ENCODE results near the gene ACAP1. TPM values are rescaled to one million over a fixed set of nuclear protein-coding genes. Genes with fewer than 3 reads are reported as not detected.
A peak's percentile ranks its signal among the peaks of the same experiment; 100 is the strongest.

Gene ACAP1
- total and polyA plus RNA-seq, 2 donors (not counting 1 experiment from before 2014, with no cell fraction given), result 0.06 to 2.1 TPM

DNA sequence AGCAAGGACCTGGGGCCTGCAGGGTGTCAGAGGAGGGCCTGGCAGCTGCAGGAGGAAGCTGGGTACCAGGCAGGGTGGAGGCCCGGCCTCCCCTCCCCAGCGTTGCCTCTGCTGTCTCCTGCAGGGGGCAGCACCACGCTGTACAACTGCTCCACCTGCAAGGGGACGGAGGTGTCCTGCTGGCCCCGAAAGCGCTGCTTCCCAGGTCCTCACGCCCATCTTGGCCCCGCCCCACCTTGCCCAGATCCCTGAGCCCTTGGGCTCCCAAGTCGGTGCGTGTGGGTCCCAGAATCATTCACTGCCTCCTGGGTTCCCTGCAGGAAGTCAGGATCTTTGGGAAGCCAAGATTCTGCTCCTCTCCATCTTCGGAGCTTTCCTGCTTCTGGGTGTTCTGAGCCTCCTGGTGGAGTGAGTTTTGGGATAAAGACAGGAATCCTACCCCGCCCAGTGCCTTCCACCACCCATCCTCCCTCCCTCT lies 19.8 kb downstream of the ACAP1 start:
- H3K36me3 ChIP-seq (ENCODE audit: control insufficient read depth, insufficient read depth, low read length), result no peaks in the 10 kb centered on the region
- no peaks in the 10 kb centered on the region for H4K20me1 ChIP-seq (ENCODE audit: control insufficient read depth, extremely low read depth, insufficient read depth, low read length)
- TF ChIP-seq, protein P1, sequence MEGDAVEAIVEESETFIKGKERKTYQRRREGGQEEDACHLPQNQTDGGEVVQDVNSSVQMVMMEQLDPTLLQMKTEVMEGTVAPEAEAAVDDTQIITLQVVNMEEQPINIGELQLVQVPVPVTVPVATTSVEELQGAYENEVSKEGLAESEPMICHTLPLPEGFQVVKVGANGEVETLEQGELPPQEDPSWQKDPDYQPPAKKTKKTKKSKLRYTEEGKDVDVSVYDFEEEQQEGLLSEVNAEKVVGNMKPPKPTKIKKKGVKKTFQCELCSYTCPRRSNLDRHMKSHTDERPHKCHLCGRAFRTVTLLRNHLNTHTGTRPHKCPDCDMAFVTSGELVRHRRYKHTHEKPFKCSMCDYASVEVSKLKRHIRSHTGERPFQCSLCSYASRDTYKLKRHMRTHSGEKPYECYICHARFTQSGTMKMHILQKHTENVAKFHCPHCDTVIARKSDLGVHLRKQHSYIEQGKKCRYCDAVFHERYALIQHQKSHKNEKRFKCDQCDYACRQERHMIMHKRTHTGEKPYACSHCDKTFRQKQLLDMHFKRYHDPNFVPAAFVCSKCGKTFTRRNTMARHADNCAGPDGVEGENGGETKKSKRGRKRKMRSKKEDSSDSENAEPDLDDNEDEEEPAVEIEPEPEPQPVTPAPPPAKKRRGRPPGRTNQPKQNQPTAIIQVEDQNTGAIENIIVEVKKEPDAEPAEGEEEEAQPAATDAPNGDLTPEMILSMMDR (conservative IDR thresholded peaks at IDR 0.05 in 1 of 2, IDR thresholded peaks at IDR 0.05 in 1 of 2; ENCODE audit: low read depth in 1 of 2, low read length in 2 of 2), result peak; percentile 62 to 73
- TF ChIP-seq EZH2 (IDR thresholded peaks at IDR 0.05; ENCODE audit: low read length, missing control alignments), result no peak

GRCh38 chr17:7356756-7357155 lies 20.4 kb downstream of the ACAP1 start:
- peaks cover 14% of the 10 kb centered on the region for H3K79me2 ChIP-seq (ENCODE audit: control insufficient read depth, insufficient read depth, low read length)
- H4K20me1 ChIP-seq (ENCODE audit: control insufficient read depth, extremely low read depth, insufficient read depth, low read length), result no peaks in the 10 kb centered on the region
- H2AFZ ChIP-seq (ENCODE audit: low read length), result no peak overlapping the region
- H3K27ac ChIP-seq (ENCODE audit: insufficient read depth, low read length), result no peak overlapping the region
- no peaks in the 10 kb centered on the region for H3K27me3 ChIP-seq (ENCODE audit: control insufficient read depth, insufficient read depth, low read length)
- no peak overlapping the region for H3K9ac ChIP-seq (ENCODE audit: insufficient read depth, low read length)
- no peak overlapping the region for H3K4me2 ChIP-seq (ENCODE audit: extremely low read depth, insufficient read depth, low read length)
- no peaks in the 10 kb centered on the region for H3K36me3 ChIP-seq (ENCODE audit: control insufficient read depth, insufficient read depth, low read length)
- peaks cover 15% of the 10 kb centered on the region for H3K4me1 ChIP-seq (ENCODE audit: control insufficient read depth, extremely low read depth, insufficient read depth, low read length)
- TF ChIP-seq EZH2 (IDR thresholded peaks at IDR 0.05; ENCODE audit: low read length, missing control alignments), result no peak
- TF ChIP-seq, protein P1 (conservative IDR thresholded peaks at IDR 0.05 in 1 of 2, IDR thresholded peaks at IDR 0.05 in 1 of 2; ENCODE audit: low read depth in 1 of 2, low read length in 2 of 2), result no peak
- no peaks in the 10 kb centered on the region for H3K9me3 ChIP-seq (ENCODE audit: control insufficient read depth, insufficient read depth, low read depth, low read length)
- DNase-seq (ENCODE audit: low read depth in 2 of 2), result no peak
- peak overlapping the region in 1 of 4 experiments; percentile 25 for H3K4me3 ChIP-seq (replicated peaks in 1 of 4; ENCODE audit: control extremely low read depth in 1 of 4, insufficient read depth in 1 of 4, low read depth in 3 of 4, low read length in 4 of 4)

More for the DNA sequence above, 19.8 kb downstream of the ACAP1 start:
- peak; percentile 52 to 63 for DNase-seq (ENCODE audit: low read depth in 2 of 2)
- Histone ChIP-seq H3K4me1 (ENCODE audit: control insufficient read depth, extremely low read depth, insufficient read depth, low read length) (peaks cover 15% of the 10 kb centered on the region), H2AFZ (ENCODE audit: low read length) (no peak overlapping the region), H3K9ac (ENCODE audit: insufficient read depth, low read length) (no peak overlapping the region), H3K27me3 (ENCODE audit: control insufficient read depth, insufficient read depth, low read length) (no peaks in the 10 kb centered on the region), H3K4me3 (replicated peaks in 1 of 4; ENCODE audit: control extremely low read depth in 1 of 4, insufficient read depth in 1 of 4, low read depth in 3 of 4, low read length in 4 of 4) (peak overlapping the region in 1 of 4 experiments; percentile 25), H3K27ac (ENCODE audit: insufficient read depth, low read length) (no peak overlapping the region), H3K9me3 (ENCODE audit: control insufficient read depth, insufficient read depth, low read depth, low read length) (no peaks in the 10 kb centered on the region), H3K79me2 (ENCODE audit: control insufficient read depth, insufficient read depth, low read length) (peaks cover 15% of the 10 kb centered on the region), H3K4me2 (ENCODE audit: extremely low read depth, insufficient read depth, low read length) (no peak overlapping the region)

DNA sequence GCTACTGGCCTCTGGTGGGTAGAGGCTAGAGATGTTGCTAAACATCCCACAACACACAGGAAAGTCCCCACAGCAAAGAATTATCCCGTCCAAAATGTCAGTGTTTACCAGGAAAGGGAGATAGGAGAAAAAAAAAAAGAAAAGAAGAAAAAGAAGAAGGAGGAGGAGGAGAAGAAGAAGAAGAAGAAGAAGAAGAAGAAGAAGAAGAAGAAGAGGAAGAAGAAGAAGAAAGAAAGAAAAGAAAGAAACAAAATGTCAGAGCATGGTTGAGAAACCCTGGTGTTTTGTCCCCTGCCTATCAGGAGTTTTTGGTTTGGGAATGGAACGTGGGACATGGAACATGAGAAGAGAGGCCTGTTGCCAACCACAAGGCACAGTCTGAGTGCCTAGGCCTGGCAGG lies 21.1 kb downstream of the ACAP1 start:
- TF ChIP-seq, protein P1 (conservative IDR thresholded peaks at IDR 0.05 in 1 of 2, IDR thresholded peaks at IDR 0.05 in 1 of 2; ENCODE audit: low read depth in 1 of 2, low read length in 2 of 2), result no peak
- TF ChIP-seq EZH2 (IDR thresholded peaks at IDR 0.05; ENCODE audit: low read length, missing control alignments), result no peak
- H3K4me1 ChIP-seq (ENCODE audit: control insufficient read depth, extremely low read depth, insufficient read depth, low read length), result peaks cover 15% of the 10 kb centered on the region

More for the DNA sequence above, 21.1 kb downstream of the ACAP1 start:
- H3K9ac ChIP-seq (ENCODE audit: insufficient read depth, low read length), result no peak overlapping the region
- no peaks in the 10 kb centered on the region for H3K9me3 ChIP-seq (ENCODE audit: control insufficient read depth, insufficient read depth, low read depth, low read length)
- H3K4me3 ChIP-seq (replicated peaks in 1 of 4; ENCODE audit: control extremely low read depth in 1 of 4, insufficient read depth in 1 of 4, low read depth in 3 of 4, low read length in 4 of 4), result no peak overlapping the region
- H3K27me3 ChIP-seq (ENCODE audit: control insufficient read depth, insufficient read depth, low read length), result no peaks in the 10 kb centered on the region
- no peak overlapping the region for H3K27ac ChIP-seq (ENCODE audit: insufficient read depth, low read length)
- H3K36me3 ChIP-seq (ENCODE audit: control insufficient read depth, insufficient read depth, low read length), result no peaks in the 10 kb centered on the region
- H3K4me2 ChIP-seq (ENCODE audit: extremely low read depth, insufficient read depth, low read length), result no peak overlapping the region
- H4K20me1 ChIP-seq (ENCODE audit: control insufficient read depth, extremely low read depth, insufficient read depth, low read length), result no peaks in the 10 kb centered on the region
- H2AFZ ChIP-seq (ENCODE audit: low read length), result no peak overlapping the region
- H3K79me2 ChIP-seq (ENCODE audit: control insufficient read depth, insufficient read depth, low read length), result peaks cover 12% of the 10 kb centered on the region
- no peak for DNase-seq (ENCODE audit: low read depth in 2 of 2)
